Calu3 (cell line): ENCODE measurements around the gene NCKAP5. TPM values are rescaled to one million over a fixed set of nuclear protein-coding genes. Genes with fewer than 3 reads are reported as not detected.

Source experiments
- BruUV-seq: library from RNA; stranded (reverse); fragments of 400-500 nt; replicated peaks from 2 replicates; lab custom pipeline; 2021; lab: Mats Ljungman, UMichigan
- CTCF ChIA-PET: fragments of 300-600 bp; sonication (Branson Sonifier 250); formaldehyde crosslinking; loops from one replicate; lab custom pipeline; 2022; ENCODE audit warnings: antibody characterized with exemption; lab: Charles Lee
- DNase-seq: peaks from one replicate; pipeline ENCODE4 v3.0.0; 2022
- H3K27ac Mint-ChIP-seq: one replicate; pipeline ENCODE4 v1.8.0; 2022; ENCODE audit warnings: mixed read lengths; ENCODE audit not compliant: unreplicated experiment
- H3K27me3 Mint-ChIP-seq: one replicate; pipeline ENCODE4 v1.8.0; 2022; ENCODE audit warnings: mixed read lengths; ENCODE audit not compliant: unreplicated experiment
- H3K36me3 Mint-ChIP-seq: one replicate; pipeline ENCODE4 v1.8.0; 2022; ENCODE audit warnings: mild to moderate bottlenecking, moderate library complexity, mixed read lengths; ENCODE audit not compliant: insufficient read depth, unreplicated experiment
- H3K4me1 Mint-ChIP-seq: one replicate; pipeline ENCODE4 v1.8.0; 2022; ENCODE audit warnings: mild to moderate bottlenecking, low read depth, mixed read lengths; ENCODE audit not compliant: unreplicated experiment
- H3K4me3 Mint-ChIP-seq: one replicate; pipeline ENCODE4 v1.8.0; 2022; ENCODE audit warnings: mild to moderate bottlenecking, low read depth, moderate library complexity, mixed read lengths; ENCODE audit not compliant: unreplicated experiment
- H3K9me3 Mint-ChIP-seq: one replicate; pipeline ENCODE4 v1.8.0; 2022; ENCODE audit warnings: low read depth, mixed read lengths; ENCODE audit not compliant: unreplicated experiment
- intact Hi-C: fragments of 100-400 bp; cut with micrococcal nuclease; formaldehyde crosslinking; loops from one replicate; pipeline ENCODE4 v1.10.0; 2022; ENCODE audit not compliant: unreplicated experiment
- total RNA-seq: library from RNA; stranded (reverse); gene quantifications from 2 replicates; pipeline ENCODE4 v1.2.3, GENCODE V29; 2022
- TF ChIP-seq, protein P1 (sequence below): fragments of 200-600 bp; IDR thresholded peaks from one replicate; pipeline ENCODE4 v1.8.0; 2022; ENCODE audit warnings: antibody characterized with exemption; ENCODE audit not compliant: unreplicated experiment

Gene NCKAP5
- total RNA-seq, 1 experiment from 2014 or later, result 2.2 TPM

DNA sequence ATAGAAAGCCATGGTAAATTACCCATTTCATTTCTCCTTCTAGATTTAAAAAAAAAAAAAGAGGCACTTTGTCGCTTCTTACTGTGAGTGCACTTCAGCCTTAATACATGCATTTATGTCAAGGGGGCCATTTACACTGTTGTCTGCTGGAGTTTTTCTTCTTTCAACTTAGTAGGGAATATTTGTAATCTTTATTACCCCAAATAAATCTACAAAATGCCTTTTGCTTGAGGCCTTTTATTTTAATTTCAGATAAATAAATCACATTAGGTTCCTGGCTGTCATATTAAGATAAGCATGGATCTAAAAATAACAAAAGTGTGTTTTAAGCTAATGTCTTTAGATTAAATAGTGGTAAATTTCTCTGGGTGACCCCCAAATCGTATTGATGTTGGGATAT is 276.0 kb downstream of the NCKAP5 start:
- TF ChIP-seq, protein P1, sequence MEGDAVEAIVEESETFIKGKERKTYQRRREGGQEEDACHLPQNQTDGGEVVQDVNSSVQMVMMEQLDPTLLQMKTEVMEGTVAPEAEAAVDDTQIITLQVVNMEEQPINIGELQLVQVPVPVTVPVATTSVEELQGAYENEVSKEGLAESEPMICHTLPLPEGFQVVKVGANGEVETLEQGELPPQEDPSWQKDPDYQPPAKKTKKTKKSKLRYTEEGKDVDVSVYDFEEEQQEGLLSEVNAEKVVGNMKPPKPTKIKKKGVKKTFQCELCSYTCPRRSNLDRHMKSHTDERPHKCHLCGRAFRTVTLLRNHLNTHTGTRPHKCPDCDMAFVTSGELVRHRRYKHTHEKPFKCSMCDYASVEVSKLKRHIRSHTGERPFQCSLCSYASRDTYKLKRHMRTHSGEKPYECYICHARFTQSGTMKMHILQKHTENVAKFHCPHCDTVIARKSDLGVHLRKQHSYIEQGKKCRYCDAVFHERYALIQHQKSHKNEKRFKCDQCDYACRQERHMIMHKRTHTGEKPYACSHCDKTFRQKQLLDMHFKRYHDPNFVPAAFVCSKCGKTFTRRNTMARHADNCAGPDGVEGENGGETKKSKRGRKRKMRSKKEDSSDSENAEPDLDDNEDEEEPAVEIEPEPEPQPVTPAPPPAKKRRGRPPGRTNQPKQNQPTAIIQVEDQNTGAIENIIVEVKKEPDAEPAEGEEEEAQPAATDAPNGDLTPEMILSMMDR, result no peak
- H3K4me1 Mint-ChIP-seq, result peaks cover 7% of the 10 kb centered on the region
- no peak overlapping the region for H3K27ac Mint-ChIP-seq
- BruUV-seq, result no TSS peak
- intact Hi-C loops, result no loop called here
- H3K36me3 Mint-ChIP-seq, result no peaks in the 10 kb centered on the region
- no peaks in the 10 kb centered on the region for H3K27me3 Mint-ChIP-seq
- CTCF ChIA-PET, result no interaction called here
- H3K4me3 Mint-ChIP-seq, result no peak overlapping the region
- H3K9me3 Mint-ChIP-seq, result no peaks in the 10 kb centered on the region
- no peak for DNase-seq

DNA sequence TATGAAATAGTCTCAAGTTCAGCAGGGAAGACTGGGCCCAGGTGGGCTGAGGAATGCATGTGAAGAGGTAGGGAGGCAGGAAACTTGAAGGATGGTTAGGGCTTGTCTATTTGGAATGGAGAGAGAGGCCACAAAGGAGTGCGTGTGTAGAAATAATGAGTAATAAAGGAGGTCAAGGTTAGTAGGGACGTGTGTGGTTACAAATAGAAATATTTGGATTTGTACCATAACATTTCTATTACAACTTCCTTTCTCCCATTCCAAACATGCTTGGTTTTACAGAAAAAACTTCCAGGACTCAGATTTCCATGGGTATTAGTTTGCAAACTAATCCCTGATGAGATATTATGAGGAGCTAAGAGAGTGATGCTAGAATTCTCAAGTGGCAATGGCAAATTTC is 280.6 kb downstream of the NCKAP5 start:
- CTCF ChIA-PET, result interaction anchor here (0.6 kb wide), 1 partner anchor 10 kb away, joined by 3 read pairs; no protein-coding TSS in a partner anchor
- no peak overlapping the region for H3K27ac Mint-ChIP-seq
- no TSS peak for BruUV-seq
- no peaks in the 10 kb centered on the region for H3K36me3 Mint-ChIP-seq
- no peak overlapping the region for H3K4me3 Mint-ChIP-seq
- DNase-seq, result no peak
- intact Hi-C loops, result no loop called here
- no peaks in the 10 kb centered on the region for H3K27me3 Mint-ChIP-seq
- H3K4me1 Mint-ChIP-seq, result peaks cover 15% of the 10 kb centered on the region
- no peaks in the 10 kb centered on the region for H3K9me3 Mint-ChIP-seq
- TF ChIP-seq, protein P1, result no peak

DNA sequence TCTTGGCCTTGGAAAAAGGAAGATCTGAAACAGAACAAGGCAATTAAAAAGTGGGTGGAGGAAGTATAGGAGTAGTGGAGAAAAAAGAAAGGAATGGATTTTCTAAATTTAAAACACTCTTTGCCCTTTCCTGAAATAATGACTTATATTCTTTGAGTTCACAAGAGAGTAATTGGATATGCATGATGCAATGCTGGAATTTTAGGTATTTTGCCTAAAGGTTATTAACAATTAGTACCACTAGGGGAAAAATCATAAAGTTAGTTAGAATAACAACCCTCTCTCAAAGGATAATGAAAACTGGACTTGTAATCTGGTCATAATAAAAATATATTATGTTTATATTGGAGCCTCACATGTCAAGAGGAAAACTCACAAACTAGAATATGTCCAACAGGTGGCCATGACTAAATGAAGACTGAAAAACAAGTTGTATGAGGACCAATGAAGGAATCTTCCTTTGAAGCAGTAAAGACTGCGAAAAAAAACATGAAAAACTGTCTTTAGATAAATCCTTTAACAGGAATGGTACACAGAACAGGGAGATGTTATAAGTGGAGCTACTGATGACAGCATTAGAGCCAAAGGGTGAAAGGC is 281.8 kb downstream of the NCKAP5 start:
- no peak for DNase-seq
- TF ChIP-seq, protein P1, result no peak
- H3K4me3 Mint-ChIP-seq, result no peak overlapping the region
- peaks cover 15% of the 10 kb centered on the region for H3K4me1 Mint-ChIP-seq
- H3K27me3 Mint-ChIP-seq, result no peaks in the 10 kb centered on the region
- BruUV-seq, result no TSS peak
- CTCF ChIA-PET, result no interaction called here
- H3K27ac Mint-ChIP-seq, result no peak overlapping the region
- no peaks in the 10 kb centered on the region for H3K36me3 Mint-ChIP-seq
- H3K9me3 Mint-ChIP-seq, result no peaks in the 10 kb centered on the region
- intact Hi-C loops, result no loop called here

DNA sequence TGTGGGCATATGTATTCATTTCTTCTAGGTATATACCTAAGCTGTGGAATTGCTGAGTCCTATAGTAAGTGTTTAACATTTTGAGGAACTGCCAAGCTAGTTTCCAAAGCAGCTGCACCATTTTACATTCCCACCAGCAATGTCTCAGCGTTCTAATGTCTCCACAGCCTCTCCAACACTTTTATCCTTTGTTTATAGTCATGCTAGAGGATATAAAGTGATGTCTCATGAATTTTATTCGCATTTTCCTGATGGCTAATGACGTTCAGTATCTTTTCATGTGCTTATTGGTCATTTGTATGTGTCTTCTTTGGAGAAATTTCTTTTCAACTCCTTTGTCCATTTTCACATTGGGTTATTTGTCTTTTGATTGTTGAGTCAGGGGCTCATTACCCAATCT is 295.2 kb downstream of the NCKAP5 start:
- CTCF ChIA-PET, result no interaction called here
- BruUV-seq, result no TSS peak
- no peaks in the 10 kb centered on the region for H3K27me3 Mint-ChIP-seq
- H3K36me3 Mint-ChIP-seq, result no peaks in the 10 kb centered on the region
- no peaks in the 10 kb centered on the region for H3K4me1 Mint-ChIP-seq
- H3K27ac Mint-ChIP-seq, result no peak overlapping the region
- H3K4me3 Mint-ChIP-seq, result no peak overlapping the region
- no peak for DNase-seq
- no peaks in the 10 kb centered on the region for H3K9me3 Mint-ChIP-seq
- intact Hi-C loops, result no loop called here
- TF ChIP-seq, protein P1, result no peak
